Mesenteric fat pad (tissue), 1 donor: ENCODE measurements around the gene OCLN. TPM values are rescaled to one million over a fixed set of nuclear protein-coding genes. Genes with fewer than 3 reads are reported as not detected.
A peak's percentile ranks its signal among the peaks of the same experiment; 100 is the strongest.
"Not testable (repeated sequence)": the region's sequence is repeated elsewhere in the genome, so short reads cannot be mapped to it uniquely, and the experiment has no call there.

Experiments
- DNase-seq: peaks from one replicate; pipeline ENCODE4 v3.0.0-alpha.2; 2020; ENCODE audit warnings: low spot score
- total RNA-seq: library from RNA; stranded (reverse); fragmentation: NEBNext Ultra II Directional; extraction: Animal tissue kit (Norgen Biotek cat#: 25700); gene quantifications from one replicate; pipeline ENCODE4 v1.2.1, GENCODE V29; 2021
- donor health status: DM: yes; HTN: yes; CAD: no.

The OCLN gene
- total RNA-seq, 1 donor from 2014 or later: 1.3 TPM

GRCh38 chr5:69527128-69527770, 34.7 kb downstream of the OCLN start:
- DNase-seq: no peak

DNA sequence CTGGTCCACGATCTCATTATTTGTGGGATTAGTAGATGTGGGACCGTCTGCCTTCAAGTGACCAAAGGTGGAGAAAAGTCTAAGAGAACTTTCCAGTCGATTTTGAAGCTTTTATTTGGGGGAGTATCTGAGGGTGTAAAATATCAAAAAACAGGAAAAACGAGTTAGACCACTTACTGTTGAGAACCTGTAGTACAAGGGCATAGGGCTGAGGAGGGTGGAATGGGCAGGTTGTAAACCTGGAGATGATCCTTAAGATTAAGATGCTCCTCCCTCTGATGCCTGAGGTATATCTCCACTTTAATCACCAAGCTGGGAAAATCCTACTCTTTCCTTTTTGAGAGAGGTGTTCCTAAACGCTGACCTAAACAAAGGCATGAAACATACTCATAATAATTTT, 35.4 kb downstream of the OCLN start:
- no peak for DNase-seq

DNA sequence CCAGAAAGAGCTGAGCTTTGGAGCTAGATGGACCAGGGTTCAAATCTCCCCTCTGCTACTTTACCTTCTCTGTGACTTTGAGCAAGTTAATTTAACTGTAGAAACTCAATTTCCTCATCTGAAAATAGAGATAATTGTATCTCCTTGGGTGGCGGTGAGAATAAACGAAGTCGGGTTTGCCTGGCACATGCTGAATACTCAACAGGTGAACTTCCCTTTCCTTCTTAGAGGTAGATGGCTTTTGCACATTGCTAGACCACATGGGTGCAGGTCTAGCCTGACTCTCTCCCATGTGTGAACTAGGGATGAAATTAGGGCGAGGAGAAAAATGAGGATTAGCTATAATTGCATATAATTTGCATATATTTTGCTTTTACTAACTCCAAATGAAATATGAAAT, 36.0 kb downstream of the OCLN start:
- DNase-seq: no peak

- DNase-seq: no peak
Observed at GRCh38 chr5:69530561-69531405, 38.2 kb downstream of the OCLN start.

DNA sequence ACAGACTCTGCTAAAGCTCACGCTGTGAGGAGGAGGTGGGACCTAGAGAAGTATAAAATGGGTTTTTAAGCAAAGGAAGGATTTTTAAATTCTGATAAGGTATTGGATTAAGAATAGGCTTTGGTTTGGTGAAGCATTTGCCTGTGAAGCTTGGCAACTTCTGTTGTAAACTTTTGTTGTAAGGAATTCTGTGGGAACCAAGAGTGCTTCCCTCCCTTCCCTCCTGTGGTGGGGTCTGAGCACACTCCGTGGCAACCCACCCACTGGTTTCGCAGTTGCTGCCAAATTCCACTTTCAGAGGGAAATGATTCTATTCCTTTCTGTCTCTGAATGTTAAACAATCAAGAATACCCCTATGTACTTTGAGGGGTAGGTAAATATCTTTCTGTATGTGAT, 38.8 kb downstream of the OCLN start:
- DNase-seq: no peak

DNA sequence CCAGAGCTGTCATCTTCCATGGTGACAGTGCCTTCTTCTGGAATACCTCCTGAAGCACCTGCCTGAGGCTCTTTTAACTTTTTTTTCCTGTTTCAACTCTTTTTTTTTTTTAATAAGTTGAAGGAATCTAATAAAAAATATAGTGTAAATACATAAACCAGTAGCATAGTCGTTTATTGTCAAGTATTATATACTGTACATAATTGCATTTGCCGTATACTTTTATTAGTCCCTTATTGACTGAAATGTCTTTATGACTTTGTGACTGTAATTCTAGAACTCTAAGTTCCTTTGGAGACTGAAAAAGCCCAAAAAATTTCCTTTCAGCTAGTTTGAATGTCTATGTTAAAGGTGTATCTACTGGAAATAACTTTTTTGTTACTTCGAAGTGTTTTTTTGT, 45.3 kb downstream of the OCLN start:
- DNase-seq: not testable (repeated sequence)

GRCh38 chr5:69538735-69539134, 46.1 kb downstream of the OCLN start:
- not testable (repeated sequence) for DNase-seq

DNA sequence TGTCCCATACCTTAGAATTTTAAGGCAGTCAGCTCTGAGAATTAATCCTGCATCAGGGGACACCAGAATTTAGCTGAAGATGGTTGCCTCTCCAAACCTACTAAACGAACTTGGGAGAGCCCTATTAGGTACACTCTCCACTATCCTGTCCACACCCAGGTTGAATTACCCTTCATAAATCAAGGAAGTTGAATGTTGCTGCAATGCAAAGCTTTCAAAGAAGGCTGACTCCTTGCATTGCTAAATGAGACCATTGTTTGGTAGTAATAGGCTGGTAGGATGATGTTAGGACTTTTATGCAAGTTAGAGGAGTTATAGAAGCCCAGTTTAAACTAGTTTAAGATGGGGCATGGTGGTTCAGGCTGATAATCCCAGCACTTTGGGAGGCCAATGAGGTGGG, 48.8 kb downstream of the OCLN start:
- not testable (repeated sequence) for DNase-seq

GRCh38 chr5:69542838-69543618, 50.4 kb downstream of the OCLN start:
- not testable (repeated sequence) for DNase-seq

GRCh38 chr5:69544602-69545001, 52.0 kb downstream of the OCLN start:
- DNase-seq: not testable (repeated sequence)

DNA sequence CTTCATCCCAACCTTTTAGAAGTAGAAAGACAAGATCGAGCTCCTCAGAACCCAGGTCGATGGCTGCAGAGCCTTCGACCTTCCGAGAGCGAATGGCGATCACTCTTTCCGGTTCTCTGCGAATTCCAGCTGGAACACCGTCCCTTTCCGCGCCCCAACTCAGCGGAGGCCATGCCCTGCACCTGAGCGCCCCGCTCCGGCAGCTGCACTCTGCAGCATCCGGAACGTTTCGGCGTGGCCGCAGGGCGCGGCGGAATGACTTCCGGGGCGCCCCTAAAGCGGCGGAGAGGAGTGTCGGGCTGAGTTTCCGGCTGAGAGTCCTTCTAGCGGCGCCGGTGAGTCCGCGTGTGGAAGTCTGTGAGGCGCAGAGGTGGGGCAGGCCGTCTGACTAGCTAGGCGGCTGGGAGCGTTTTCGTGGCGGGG, 67.3 kb downstream of the OCLN start, which contains the start of gene GTF2H2C:
Gene GTF2H2C, plus strand, starts transcription at position 284 of the 423 bp plus-strand sequence. CDS start 4,942 bp downstream, outside the sequence.
- DNase-seq: peak; percentile 87

DNA sequence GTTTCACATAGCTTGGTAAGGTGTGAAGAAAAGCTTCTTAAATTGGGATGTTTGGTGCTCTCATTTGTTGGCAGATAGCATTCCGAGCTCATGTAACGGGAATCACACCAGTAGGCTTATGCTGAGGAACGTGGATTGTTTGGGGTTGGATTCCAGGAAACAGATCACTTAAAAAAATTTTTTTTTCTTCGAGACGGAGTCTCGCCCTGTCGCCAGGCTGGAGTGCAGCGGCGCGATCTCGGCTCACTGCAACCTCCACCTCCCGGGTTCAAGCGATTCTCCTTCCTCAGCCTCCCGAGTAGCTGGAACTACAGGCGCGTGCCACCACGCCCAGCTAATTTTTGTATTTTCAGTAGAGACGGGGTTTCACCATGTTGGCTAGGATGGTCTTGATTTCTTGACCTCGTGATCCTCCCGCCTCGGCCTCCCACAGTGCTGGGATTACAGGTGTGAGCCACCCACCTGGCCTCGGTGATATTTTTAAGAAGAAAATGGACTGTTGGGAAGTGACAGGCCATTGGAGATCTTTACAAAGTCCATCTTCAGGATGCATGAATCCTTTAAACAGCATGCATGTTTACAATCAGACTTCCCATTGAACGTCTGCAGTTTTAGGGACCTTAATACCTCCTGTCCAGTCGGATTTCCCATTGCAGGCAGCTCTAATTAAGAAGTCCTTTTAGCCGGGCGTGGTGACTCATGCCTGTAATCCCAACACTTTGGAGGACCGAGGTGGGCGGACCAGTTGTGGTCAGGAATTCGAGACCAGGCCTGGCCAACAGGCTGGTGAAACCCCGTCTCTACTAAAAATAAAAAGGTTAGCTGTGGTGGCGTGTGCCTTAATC, 68.2 kb downstream of the OCLN start:
- DNase-seq: not testable (repeated sequence)

DNA sequence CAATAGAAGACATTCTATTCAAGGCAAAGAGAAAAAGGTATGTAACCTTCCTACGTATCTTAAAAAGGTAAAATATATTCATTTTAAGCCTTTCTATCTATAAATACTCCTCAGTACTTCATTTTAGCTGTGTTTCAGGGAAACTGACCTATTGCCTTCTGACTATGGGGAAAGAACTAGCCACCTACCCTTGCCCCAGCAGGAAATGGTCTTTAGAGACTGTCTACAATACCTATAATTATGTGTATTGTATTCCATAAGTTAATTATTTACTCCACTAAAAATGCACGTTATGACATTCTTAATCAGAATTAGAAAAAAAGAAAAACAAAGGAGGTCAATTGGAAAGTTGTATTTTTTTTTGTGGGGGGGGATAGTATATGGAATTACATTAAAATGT, 73.6 kb downstream of the OCLN start:
- not testable (repeated sequence) for DNase-seq

- DNase-seq: not testable (repeated sequence)
Observed at GRCh38 chr5:69568072-69568471, 75.5 kb downstream of the OCLN start.

GRCh38 chr5:69583356-69583755, 90.8 kb downstream of the OCLN start:
- not testable (repeated sequence) for DNase-seq

GRCh38 chr5:69596114-69596840, 103.7 kb downstream of the OCLN start:
- DNase-seq: not testable (repeated sequence)

GRCh38 chr5:69601947-69602346, 109.4 kb downstream of the OCLN start:
- not testable (repeated sequence) for DNase-seq

DNA sequence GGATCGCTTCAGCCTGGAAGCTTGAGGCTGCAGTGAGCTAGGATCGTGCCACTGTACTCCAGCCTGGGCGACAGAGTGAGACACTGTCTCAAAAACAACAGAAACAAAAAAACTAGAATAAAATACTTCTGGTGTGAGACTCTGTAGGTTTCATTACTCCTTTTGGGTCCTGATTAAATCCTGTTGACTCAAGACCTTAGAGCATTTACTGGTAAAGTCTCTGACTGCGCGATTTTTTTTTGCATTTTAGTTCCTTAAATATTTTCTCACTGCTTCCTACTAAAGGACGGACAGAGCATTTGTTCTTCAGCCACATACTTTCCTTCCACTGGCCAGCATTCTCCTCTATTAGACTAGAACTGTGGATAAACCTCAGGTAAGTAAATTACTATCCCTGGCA, 114.2 kb downstream of the OCLN start:
- DNase-seq: not testable (repeated sequence)
